SK-N-SH (cell line): ENCODE measurements around the gene LARP4.

Source experiments
- CTCF ChIP-seq: fragments of 200-600 bp; sonication (generic); IDR thresholded peaks from 2 replicates; pipeline ENCODE4 v1.6.1; 2017; ENCODE audit warnings: antibody characterized with exemption, mild to moderate bottlenecking, moderate library complexity
- EP300 ChIP-seq, 2 experiments: IDR thresholded peaks; 2 replicates each; pipeline versions ENCODE4 v1.4.0 to v1.6.1; 2012; ENCODE audit warnings: borderline replicate concordance in 1 of 2, low read depth in 1 of 2, low read length in 1 of 2
- FOSL2 ChIP-seq: IDR thresholded peaks from 2 replicates; pipeline ENCODE4 v1.4.0; 2012; ENCODE audit warnings: low read depth, mild to moderate bottlenecking, moderate library complexity, borderline replicate concordance
- FOXJ3 ChIP-seq: sonication (generic); formaldehyde crosslinking; IDR thresholded peaks from 2 replicates; pipeline ENCODE4 v1.5.1; 2020; ENCODE audit warnings: mild to moderate bottlenecking, missing genetic modification reagents
- FOXM1 ChIP-seq: IDR thresholded peaks from 2 replicates; pipeline ENCODE4 v1.4.0; 2012; ENCODE audit warnings: low read depth, mild to moderate bottlenecking
- NRF1 ChIP-seq: IDR thresholded peaks from 2 replicates; pipeline ENCODE4 v1.6.1; 2012; ENCODE audit warnings: low read depth, mild to moderate bottlenecking, low read length
- PBX3 ChIP-seq: IDR thresholded peaks from 2 replicates; pipeline ENCODE4; 2012
- REST ChIP-seq: IDR thresholded peaks from 2 replicates; pipeline ENCODE4 v1.6.1; 2012; ENCODE audit warnings: mild to moderate bottlenecking, low read depth, low read length, moderate library complexity
- SIN3A ChIP-seq: IDR thresholded peaks from 2 replicates; pipeline ENCODE4 v1.6.1; 2012; ENCODE audit warnings: low read depth, mild to moderate bottlenecking, low read length, moderate library complexity, borderline replicate concordance
- SMC3 ChIP-seq: IDR thresholded peaks from 2 replicates; pipeline ENCODE4 v1.6.1; 2012; ENCODE audit warnings: low read depth, low read length, improper control_type of control experiment
- TAF1 ChIP-seq: IDR thresholded peaks from 2 replicates; pipeline ENCODE4 v1.6.1; 2012; ENCODE audit warnings: low read depth, mild to moderate bottlenecking, low read length, moderate library complexity, borderline replicate concordance
- USF1 ChIP-seq: IDR thresholded peaks from 2 replicates; pipeline ENCODE4 v1.4.0; 2012; ENCODE audit warnings: low read depth, borderline replicate concordance
- USF2 ChIP-seq: fragments of 150-350 bp; IDR thresholded peaks from 2 replicates; pipeline ENCODE4 v1.6.1; 2017; ENCODE audit warnings: antibody characterized with exemption, low read length, low read depth, borderline replicate concordance

GRCh38 chr12:50467439-50467838, 66.8 kb downstream of the LARP4 start:
- TF ChIP-seq FOSL2 = no peak
- TF ChIP-seq CTCF = no peak
- TF ChIP-seq SMC3 = no peak
- no peak for TF ChIP-seq USF2
- TF ChIP-seq SIN3A = no peak
- TF ChIP-seq REST = no peak
- TF ChIP-seq NRF1 = no peak
- TF ChIP-seq FOXM1 = no peak
- no peak for TF ChIP-seq EP300 (IDR thresholded peaks at IDR 0.05; ENCODE audit: borderline replicate concordance in 1 of 2, low read depth in 1 of 2, low read length in 1 of 2)
- no peak for TF ChIP-seq TAF1
- no peak for TF ChIP-seq USF1
- TF ChIP-seq FOXJ3 (CRISPR knock-in tag) = no peak
- TF ChIP-seq PBX3 = no peak
